K562 (cell line): Measurements from ENCODE around the gene PI4K2B. TPM values are rescaled to one million over a fixed set of nuclear protein-coding genes. Genes with fewer than 3 reads are reported as not detected.

ENCODE experiments used
- ARID2 ChIP-seq: fragments of 450-650 bp; IDR thresholded peaks from 2 replicates; pipeline ENCODE4 v1.6.1; 2017; ENCODE audit warnings: antibody characterized with exemption, mild to moderate bottlenecking
- ASH1L ChIP-seq: fragments of 450-650 bp; IDR thresholded peaks from 2 replicates; pipeline ENCODE4 v1.6.1; 2018; ENCODE audit warnings: borderline replicate concordance, mild to moderate bottlenecking, low read depth; ENCODE audit not compliant: partially characterized antibody
- C11orf30 ChIP-seq: fragments of 450-650 bp; IDR thresholded peaks from 2 replicates; pipeline ENCODE4 v1.6.1; 2016; ENCODE audit warnings: low read depth, mild to moderate bottlenecking
- E2F3 ChIP-seq: fragments of 250-450 bp; sonication (Bioruptor Pico); IDR thresholded peaks from 2 replicates; pipeline ENCODE4 v1.4.0; 2020; ENCODE audit warnings: mild to moderate bottlenecking
- ETV1 ChIP-seq: fragments of 450-650 bp; conservative IDR thresholded peaks from 2 replicates; pipeline ENCODE4 v1.6.1; 2016; ENCODE audit warnings: missing genetic modification characterization, control low read depth, low read depth, missing compliant biosample characterization
- FOXA1 ChIP-seq: fragments of 450-650 bp; IDR thresholded peaks from 2 replicates; pipeline ENCODE4 v1.6.1; 2016; ENCODE audit warnings: mild to moderate bottlenecking, borderline replicate concordance
- GTF3C2 ChIP-seq: IDR thresholded peaks from 3 replicates; pipeline ENCODE4 v1.6.1; 2011; ENCODE audit warnings: borderline replicate concordance, mild to moderate bottlenecking, moderate library complexity; ENCODE audit not compliant: insufficient read length; ENCODE audit errors: extremely low read depth
- KLF13 ChIP-seq: fragments of 450-650 bp; IDR thresholded peaks from 2 replicates; pipeline ENCODE4 v1.6.1; 2016; ENCODE audit warnings: missing genetic modification characterization, low read depth, mild to moderate bottlenecking, missing compliant biosample characterization, moderate library complexity, borderline replicate concordance
- NCOA2 ChIP-seq, 2 experiments: fragments of 450-650 bp; IDR thresholded peaks; 2 replicates each; pipeline ENCODE4 v1.6.1; 2018; ENCODE audit warnings: mild to moderate bottlenecking in 2 of 2, moderate library complexity in 1 of 2; ENCODE audit not compliant: partially characterized antibody in 2 of 2
- NONO ChIP-seq, 2 experiments: fragments of 200-400 bp in 1 of 2; fragments of 450-650 bp in 1 of 2; formaldehyde crosslinking in 1 of 2; IDR thresholded peaks; 2 replicates each; pipeline ENCODE4 v1.6.1; 2017; ENCODE audit warnings: low read depth in 2 of 2, mild to moderate bottlenecking in 2 of 2, moderate library complexity in 2 of 2, low read length in 1 of 2
- PHF21A ChIP-seq: fragments of 450-650 bp; IDR thresholded peaks from 2 replicates; pipeline ENCODE4 v1.6.1; 2017; ENCODE audit warnings: low read depth, borderline replicate concordance
- PREB ChIP-seq: sonication (generic); formaldehyde crosslinking; IDR thresholded peaks from 2 replicates; pipeline ENCODE4 v1.8.1; 2023; ENCODE audit warnings: mild to moderate bottlenecking, missing genetic modification reagents
- RCOR1 ChIP-seq, 2 experiments: IDR thresholded peaks; 2 replicates each; pipeline ENCODE4 v1.6.1; 2012; ENCODE audit warnings: low read depth in 2 of 2, low read length in 2 of 2, borderline replicate concordance in 1 of 2, improper control_type of control experiment in 1 of 2
- SNAPC5 ChIP-seq: fragments of 250-450 bp; sonication (Bioruptor Pico); IDR thresholded peaks from 2 replicates; pipeline ENCODE4 v1.8.0; 2021; ENCODE audit warnings: moderate library complexity, mild to moderate bottlenecking, inconsistent platforms
- ZNF146 ChIP-seq: IDR thresholded peaks from one replicate; pipeline ENCODE4 v1.6.1; 2018; ENCODE audit warnings: missing compliant biosample characterization; ENCODE audit not compliant: unreplicated experiment
- ZNF512 ChIP-seq: IDR thresholded peaks from 2 replicates; pipeline ENCODE4 v1.6.1; 2016; ENCODE audit warnings: missing genetic modification characterization, missing compliant biosample characterization
- polyA plus RNA-seq, 8 experiments: library from polyadenylated mRNA; depleted of rRNA in 4 of 8; stranded (reverse) in 5 of 8; unstranded in 3 of 8; fragments of >200 nt; fragmentation: Nextera tagmentation in 2 of 8; fragmentation: Illumina TruSeq in 1 of 8; extraction: Ambion mirVana in 2 of 8; extraction: Trizol in 1 of 8; gene quantifications; 2 replicates each; pipeline versions ENCODE4 v1.2.1 to v1.2.3, GENCODE V29; 2011 to 2014; ENCODE audit warnings: inconsistent platforms in 1 of 8, missing spikeins in 1 of 8
- total RNA-seq, 7 experiments: library from RNA; depleted of rRNA in 6 of 7; stranded (reverse); fragments of >200 nt in 6 of 7; fragmentation: Illumina TruSeq in 2 of 7; extraction: Trizol in 2 of 7; gene quantifications; 2 replicates each; pipeline versions ENCODE4 v1.2.1 to v1.2.3, GENCODE V29; 2011 to 2021; ENCODE audit warnings: low replicate concordance in 1 of 7
- TF ChIP-seq, protein P1 (sequence below), 2 experiments: fragments of 450-650 bp; IDR thresholded peaks; 2 replicates each; pipeline ENCODE4 v1.6.1; 2016
- TF ChIP-seq, protein P2 (sequence below): sonication (generic); formaldehyde crosslinking; IDR thresholded peaks from 2 replicates; pipeline ENCODE4 v1.8.1; 2022; ENCODE audit warnings: missing genetic modification reagents

Gene PI4K2B
- total and polyA plus RNA-seq, 9 of the 15 experiments (the other 6 are each of a cell fraction or from before 2014, with no cell fraction given), result 4.5 to 21.4 (median 16.5) TPM

GRCh38 chr4:25312496-25313200 is 78.8 kb downstream of the PI4K2B start, which contains the start of gene ZCCHC4 (continued):
- TF ChIP-seq ARID2, result no peak
- TF ChIP-seq, protein P1, sequence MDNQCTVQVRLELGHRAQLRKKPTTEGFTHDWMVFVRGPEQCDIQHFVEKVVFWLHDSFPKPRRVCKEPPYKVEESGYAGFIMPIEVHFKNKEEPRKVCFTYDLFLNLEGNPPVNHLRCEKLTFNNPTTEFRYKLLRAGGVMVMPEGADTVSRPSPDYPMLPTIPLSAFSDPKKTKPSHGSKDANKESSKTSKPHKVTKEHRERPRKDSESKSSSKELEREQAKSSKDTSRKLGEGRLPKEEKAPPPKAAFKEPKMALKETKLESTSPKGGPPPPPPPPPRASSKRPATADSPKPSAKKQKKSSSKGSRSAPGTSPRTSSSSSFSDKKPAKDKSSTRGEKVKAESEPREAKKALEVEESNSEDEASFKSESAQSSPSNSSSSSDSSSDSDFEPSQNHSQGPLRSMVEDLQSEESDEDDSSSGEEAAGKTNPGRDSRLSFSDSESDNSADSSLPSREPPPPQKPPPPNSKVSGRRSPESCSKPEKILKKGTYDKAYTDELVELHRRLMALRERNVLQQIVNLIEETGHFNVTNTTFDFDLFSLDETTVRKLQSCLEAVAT (IDR thresholded peaks at IDR 0.05), result no peak
- TF ChIP-seq ASH1L, result no peak
- TF ChIP-seq SNAPC5, result no peak
- TF ChIP-seq GTF3C2, result no peak
- no peak for TF ChIP-seq ZNF512 (tag)
- TF ChIP-seq C11orf30, result peak; percentile 99
- no peak for TF ChIP-seq PREB (CRISPR knock-in tag)
- TF ChIP-seq, protein P2, sequence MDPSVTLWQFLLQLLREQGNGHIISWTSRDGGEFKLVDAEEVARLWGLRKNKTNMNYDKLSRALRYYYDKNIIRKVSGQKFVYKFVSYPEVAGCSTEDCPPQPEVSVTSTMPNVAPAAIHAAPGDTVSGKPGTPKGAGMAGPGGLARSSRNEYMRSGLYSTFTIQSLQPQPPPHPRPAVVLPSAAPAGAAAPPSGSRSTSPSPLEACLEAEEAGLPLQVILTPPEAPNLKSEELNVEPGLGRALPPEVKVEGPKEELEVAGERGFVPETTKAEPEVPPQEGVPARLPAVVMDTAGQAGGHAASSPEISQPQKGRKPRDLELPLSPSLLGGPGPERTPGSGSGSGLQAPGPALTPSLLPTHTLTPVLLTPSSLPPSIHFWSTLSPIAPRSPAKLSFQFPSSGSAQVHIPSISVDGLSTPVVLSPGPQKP (CRISPR knock-in tag), result no peak
- TF ChIP-seq KLF13 (tag), result peak; percentile 74
- TF ChIP-seq E2F3 (CRISPR knock-in tag), result 0 out of 2 replicates have a peak, but pooled peaks have one; percentile 14
- TF ChIP-seq PHF21A, result no peak
- TF ChIP-seq NONO (IDR thresholded peaks at IDR 0.05; ENCODE audit: low read depth in 2 of 2, low read length in 1 of 2), result peak in 1 of 2 experiments; percentile 91; a peak in 2 of 4 replicates
- TF ChIP-seq FOXA1, result no peak
- no peak for TF ChIP-seq NCOA2 (IDR thresholded peaks at IDR 0.05; ENCODE audit: partially characterized antibody in 2 of 2)
- TF ChIP-seq RCOR1 (IDR thresholded peaks at IDR 0.05; ENCODE audit: borderline replicate concordance in 1 of 2, low read depth in 2 of 2, low read length in 2 of 2), result peak in 1 of 2 experiments; percentile 91; a peak in 2 of 4 replicates
- peak; percentile 41; the same call in 1 of the 2 replicates for TF ChIP-seq ETV1
- no peak for TF ChIP-seq ZNF146 (CRISPR knock-in tag)
